Fibroblast of the conjunctiva (primary cell): ENCODE measurements around the gene CHORDC1.
A peak's percentile ranks its signal among the peaks of the same experiment; 100 is the strongest.
"Not testable (repeated sequence)": the region's sequence is repeated elsewhere in the genome, so short reads cannot be mapped to it uniquely, and the experiment has no call there.

ENCODE experiments used
- DNase-seq: peaks from one replicate; pipeline ENCODE4 v3.0.0-alpha.2; 2010; ENCODE audit warnings: low read depth

CHORDC1 gene

DNA sequence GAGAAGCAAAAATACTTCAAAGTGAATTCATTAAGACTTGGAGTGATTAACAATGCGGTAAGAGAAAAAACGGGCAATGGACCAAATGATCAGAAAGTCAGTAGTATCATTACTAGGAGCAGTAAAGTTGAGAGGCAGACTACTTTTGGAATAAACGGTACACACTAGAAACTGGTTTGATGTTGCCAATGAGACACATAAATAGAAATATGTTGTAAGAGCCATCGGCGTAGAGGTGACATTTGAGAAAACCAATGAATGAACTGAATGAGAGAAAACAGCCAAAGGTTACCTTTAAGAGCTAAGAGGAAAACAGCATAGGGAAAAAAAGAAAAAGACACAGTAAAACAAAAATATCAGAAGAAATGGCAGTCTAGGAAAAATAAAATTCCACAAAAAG is 6.2 kb downstream of the CHORDC1 start:
- DNase-seq = no peak

DNA sequence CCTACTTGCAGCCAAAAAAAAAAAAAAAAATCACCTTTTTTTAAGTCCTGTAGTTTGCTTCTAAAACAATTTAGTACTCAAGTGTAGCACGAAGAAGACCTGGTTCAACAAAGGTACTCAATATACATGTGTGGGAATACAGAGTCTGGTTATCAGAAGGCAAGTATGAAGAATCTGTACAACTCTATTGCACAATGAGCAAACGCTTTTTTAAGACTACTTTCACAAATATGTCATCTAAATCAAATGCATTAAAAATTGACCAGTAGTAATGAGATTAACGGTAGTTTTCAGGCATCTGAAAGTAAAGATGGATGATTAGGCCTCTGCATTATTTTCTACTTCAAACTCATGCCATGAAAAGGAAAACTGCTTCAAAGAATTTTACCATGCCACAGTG is 9.5 kb downstream of the CHORDC1 start:
- DNase-seq = no peak

DNA sequence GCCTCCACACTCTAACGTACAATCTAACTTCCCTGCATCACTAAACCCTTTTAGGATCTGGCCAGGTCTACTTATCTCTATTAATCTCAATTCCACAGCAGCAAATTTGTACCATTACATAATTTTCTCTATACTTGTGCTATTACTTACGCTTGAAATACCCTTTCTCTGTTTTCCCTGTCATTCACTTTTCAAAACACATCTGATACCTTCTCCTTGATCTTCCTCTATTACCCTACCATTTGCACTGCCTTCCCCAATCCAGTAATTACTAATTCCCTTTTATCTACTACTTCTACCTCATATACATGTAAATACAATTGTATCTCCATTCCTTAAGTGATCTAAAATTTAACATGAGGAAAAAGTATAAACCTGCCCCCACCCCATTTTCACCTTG is 14.0 kb downstream of the CHORDC1 start:
- DNase-seq = no peak

DNA sequence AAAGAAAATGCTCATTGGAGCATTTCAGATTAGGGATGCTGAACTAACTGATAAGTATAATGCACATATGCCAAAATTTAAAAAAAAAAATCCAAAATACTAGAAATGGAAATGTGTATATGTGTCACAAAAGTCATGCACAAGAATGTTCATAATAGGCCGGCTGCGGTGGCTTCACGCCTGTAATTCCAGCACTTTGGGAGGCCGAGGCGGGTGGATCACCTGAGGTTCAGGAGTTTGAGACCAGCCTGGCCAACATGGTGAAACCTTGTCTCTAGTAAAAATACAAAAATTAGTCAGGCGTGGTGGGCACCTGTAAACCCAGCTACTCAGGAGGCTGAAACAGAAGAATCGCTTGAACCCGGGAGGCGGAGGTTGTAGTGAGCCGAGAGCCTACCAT is 14.9 kb downstream of the CHORDC1 start:
- DNase-seq = not testable (repeated sequence)

DNA sequence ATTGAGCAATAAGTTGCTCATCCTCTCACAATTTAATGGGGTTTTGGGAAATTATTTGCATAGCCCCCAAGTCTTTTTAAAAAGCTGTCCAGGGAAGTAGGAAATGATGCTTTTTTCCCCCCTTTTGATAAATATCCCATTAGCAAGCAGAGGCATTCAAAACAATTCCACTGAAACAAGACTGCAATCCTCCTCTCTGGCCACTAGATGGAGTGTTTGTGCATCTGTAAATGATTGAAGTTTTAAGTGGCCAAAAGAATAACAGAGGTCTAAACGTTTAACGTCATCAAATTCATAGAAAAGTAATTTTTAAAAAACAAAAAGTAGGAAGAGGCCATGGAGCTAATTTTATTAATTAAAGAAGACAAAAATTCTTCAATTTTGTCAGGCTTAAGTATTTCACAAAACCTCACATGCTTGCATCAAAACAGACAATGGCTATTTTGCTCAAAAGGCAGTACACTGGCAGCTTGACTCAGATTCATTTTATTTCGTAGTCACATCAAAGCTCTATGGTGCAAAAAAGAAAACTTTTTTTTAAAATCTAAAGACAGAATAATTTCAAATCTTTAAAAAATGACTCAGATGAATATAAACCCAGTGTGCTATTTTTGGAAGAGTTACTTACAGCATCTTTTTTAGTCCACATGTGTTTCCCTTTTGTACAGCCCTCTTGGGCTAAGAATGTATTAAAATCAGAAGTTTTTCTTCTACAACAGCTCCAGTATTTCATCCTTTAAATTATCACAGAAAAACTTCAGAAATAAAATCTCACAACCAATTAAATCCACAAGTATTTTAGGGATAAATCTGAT is 17.8 kb downstream of the CHORDC1 start:
- DNase-seq = peak; percentile 58

DNA sequence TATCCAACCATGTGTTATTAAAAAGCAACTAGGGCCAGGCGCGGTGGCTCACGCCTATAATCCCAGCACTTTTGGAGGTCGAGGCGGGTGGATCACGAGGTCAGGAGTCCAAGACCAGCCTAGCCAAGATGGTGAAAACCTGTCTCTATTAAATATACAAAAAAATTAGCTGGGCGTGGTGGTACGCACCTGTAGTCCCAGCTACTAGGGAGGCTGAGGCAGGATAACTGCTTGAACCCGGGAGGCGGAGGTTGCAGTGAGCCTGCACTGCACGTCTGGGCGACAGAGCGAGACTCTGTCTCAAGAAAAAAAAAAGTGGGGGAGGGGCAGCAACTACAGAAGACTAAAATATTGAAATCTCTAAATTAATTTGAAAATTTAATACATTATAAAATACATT is 18.4 kb downstream of the CHORDC1 start:
- DNase-seq = no peak

DNA sequence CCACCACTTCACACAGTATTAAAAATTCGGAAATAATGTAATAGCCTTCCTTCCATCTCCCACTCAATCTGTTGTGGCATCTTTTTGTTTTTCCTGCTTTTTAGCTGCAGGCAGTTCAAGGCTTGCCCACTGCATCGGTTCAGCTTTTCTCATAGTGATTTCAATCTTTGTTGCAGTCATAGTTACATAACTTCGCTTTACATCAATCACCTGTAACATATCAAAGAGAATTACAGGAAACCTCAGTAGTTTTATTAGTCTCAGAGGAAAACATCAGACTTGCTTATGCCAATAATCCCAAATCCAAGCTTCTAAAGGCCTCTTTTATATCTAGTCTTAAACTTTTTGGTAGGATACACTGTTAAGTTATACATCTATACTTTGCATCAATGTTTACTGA is 20.5 kb downstream of the CHORDC1 start:
- DNase-seq = no peak

DNA sequence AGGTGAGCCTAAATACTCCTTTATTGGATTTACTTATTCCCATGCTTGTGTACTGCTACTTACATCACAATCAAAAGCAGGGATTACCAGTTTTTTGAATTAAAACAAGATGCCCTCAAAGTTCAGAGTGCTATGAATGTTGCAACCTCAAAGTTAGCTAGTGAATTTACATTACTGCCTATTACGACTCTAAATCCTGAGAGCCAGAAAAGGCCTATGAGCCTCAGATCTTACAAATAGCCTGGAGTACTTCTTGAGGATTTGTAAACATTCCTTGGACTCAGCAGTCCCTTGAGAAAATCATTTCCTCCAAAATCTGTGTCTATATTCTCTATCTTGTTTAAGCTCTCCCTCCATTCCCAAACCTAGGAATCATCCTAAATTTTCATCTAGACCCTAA is 25.5 kb downstream of the CHORDC1 start:
- DNase-seq = peak; percentile 22

DNA sequence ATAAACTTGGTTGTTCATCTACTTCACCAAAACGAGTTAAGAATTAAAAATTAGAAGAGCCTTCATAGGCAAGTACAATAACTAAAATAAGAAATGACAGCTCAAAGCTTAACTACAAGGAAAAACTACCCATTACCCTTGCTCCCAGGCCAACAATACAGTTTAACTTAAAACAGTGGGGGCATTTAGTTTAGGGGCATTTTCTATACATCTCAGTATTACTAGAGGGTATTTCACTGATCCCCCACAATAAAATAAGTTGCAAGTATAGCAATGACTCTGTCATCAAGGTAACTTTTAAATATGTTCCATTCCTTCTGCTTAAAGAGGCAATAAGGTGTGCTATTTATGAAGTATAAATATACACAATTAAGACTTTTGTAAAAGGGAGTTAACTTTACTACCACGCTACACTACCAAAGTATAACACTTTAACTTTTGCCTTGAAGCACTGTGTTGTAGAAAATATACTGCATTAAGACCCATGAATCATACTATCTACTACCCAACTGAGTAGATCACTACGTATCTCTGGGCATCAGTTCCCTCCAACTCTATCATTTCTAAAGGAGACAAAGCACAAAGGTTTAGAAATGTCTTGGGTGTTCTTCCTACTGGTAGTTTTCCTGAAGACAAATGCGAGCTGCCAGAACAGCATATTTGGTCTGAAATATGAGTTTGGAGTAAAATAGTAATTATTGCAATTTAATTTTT is 29.8 kb downstream of the CHORDC1 start:
- no peak for DNase-seq

DNA sequence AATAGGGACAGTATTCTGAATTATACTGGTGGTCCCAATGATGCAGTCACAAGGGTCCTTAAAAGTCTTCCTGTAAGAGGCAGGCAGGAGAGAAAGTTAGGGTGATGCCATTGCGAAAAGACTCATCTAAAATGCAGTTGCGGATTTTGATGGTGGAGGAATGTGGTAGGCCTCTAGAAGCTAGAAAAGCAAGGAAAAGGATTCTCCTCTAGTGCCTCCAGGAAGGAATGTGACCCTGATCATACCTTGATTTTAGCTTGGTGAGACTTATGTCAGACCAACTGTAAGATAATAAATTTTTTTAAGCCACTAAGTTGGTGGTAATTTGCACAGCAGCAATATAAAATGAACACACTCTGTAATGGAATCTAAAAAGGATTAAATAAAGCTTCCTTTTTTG is 33.8 kb downstream of the CHORDC1 start:
- DNase-seq = no peak

DNA sequence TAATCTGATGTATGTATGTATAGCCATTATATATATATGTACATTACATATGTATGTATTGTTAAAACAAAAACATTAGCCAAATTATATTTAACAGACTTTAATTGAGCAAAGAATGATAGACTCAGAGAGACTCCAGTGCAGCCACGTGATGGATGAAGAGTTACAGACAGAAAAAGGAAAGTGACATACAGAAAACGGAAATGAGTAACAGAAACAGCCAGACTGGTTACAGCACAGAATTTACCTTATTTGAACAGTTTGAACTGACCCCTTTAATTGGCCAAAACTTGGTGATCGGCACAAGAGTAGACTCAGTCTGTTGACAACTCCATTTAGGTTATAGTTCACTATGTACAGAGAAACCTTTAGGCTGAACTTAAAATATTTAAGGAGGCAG is 35.0 kb downstream of the CHORDC1 start:
- DNase-seq = no peak

DNA sequence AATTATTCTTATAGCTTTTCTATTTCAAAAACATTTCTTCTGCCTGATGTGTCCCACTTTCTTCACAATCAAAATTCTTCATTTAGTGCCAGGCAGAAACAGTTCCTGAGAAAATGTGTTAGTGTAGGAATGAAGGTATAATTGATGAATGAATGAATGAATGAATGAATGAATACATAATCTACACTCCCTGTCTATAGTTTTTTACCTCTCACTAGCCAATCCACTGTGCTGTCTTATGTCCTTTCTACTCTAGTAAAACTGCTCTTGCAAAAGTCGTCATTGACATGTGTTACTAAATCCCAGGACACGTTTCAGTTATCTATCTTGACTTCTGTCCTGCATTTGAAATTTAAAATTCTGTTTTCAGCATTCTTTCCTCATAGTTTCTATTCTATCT is 42.9 kb downstream of the CHORDC1 start:
- DNase-seq = no peak

DNA sequence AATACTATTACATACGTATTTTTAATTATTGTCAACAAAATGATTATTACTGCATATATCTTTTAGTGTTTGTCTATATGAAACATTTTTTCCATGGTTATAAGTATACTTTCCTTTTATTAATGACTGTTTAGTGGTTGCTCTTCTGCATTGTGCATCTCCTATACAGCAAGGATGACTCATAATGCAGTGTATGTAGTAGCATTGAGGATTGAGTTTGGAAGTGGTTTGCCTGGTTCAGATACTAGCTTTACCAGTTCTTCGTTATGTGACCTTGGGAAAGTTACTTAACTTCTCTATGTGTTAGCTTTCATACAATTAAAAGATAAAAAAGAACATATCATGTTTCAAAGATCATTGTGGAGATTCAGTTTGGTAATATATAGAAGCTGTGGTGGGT is 44.1 kb downstream of the CHORDC1 start:
- no peak for DNase-seq

DNA sequence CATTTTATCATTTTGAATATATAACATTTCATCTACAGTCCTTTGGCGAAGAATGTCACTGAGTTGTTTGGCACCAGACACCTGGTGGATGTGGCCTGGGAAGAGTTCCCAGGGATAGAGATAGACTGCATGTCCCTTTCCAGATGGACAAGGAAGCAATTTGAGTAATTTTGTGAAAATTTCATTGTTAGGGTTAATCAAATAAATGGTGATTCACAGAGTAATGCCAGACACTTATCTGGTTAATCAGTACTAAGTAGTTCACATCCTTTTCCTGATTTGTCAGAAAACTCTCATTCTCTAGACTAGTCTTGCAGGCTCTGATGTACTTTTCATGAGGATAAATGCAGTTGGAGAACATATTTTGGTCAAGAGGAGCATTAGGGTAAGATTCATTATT is 46.8 kb downstream of the CHORDC1 start:
- no peak for DNase-seq

DNA sequence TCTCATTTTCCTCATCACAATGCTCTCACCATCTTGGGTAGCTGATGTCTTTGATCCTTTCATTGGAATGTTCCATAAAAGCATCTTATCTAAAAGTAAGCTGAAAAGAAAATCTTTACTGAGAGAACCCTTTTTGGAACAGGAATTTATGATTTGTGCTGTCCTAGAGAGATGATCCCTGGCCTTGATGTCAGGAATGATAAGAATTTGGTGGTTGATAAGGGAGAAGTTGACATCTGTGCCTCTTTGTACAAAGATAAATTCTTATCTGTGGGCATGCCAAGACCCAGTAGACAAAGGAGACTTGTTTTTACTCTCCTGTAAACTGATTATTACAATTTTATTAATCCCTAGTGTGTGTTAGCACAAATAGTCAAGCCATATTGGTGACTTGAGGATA is 51.5 kb downstream of the CHORDC1 start:
- no peak for DNase-seq

DNA sequence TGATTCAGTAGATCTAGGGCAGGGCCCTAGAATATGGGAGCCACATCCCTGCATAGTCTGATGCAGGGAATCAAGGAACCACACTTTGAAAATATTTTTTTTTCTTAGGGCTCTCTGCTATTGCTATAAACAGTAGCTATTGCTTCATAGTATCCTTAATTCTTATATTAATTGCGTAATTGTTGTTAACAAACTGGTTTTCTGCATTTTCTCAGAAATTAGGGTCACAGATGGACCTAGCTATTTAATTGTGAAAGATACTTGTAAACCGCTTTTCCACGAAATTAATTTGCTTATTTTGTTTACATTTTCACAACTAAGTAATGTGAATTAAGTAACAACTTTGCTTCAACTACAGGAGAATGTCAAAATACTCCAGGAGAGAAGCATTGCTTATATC is 54.3 kb downstream of the CHORDC1 start:
- no peak for DNase-seq

DNA sequence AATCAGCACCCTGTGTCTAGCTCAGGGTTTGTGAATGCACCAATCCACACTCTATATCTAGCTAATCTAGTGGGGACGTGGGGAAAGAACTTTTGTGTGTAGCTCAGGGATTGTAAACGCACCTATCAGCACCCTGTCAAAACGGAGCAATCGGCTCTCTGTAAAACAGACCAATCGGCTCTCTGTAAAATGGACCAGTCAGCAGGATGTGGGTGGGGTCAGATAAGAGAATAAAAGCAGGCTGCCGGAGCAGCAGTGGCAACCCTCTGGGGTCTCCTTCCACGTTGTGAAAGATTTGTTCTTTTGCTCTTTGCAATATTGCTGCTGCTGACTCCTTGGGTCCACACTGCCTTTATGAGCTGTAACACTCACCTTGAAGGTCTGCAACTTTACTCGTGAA is 55.1 kb downstream of the CHORDC1 start:
- not testable (repeated sequence) for DNase-seq

DNA sequence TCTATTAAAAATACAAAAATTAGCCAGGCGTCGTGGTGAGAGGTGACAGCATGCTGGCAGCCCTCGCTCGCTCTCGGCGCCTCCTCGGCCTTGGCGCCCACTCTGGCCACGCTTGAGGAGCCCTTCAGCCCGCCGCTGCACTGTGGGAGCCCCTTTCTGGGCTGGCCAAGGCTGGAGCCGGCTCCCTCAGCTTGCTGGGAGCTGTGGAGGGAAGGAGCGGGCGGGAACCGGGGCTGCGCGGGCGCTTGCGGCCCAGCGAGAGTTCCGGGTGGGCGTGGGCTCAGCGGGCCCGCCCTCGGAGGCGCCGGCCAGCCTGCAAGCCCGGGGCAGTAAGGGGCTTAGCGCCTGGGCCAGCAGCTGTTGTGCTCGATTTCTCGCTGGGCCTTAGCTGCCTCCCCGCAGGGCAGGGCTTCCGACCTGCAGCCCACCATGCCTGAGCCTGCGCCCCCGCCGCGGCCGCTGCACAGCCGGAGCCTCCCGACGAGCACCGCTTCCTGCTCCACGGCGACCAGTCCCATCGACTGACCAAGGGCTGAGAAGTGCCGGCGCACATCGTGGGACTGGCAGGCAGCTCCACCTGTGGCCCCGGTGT is 55.8 kb downstream of the CHORDC1 start:
- not testable (repeated sequence) for DNase-seq
